ENCODE measurements around the gene PWP2.
"Not testable (repeated sequence)": the region's sequence is repeated elsewhere in the genome, so short reads cannot be mapped to it uniquely, and the experiment has no call there.

PWP2 gene

DNA sequence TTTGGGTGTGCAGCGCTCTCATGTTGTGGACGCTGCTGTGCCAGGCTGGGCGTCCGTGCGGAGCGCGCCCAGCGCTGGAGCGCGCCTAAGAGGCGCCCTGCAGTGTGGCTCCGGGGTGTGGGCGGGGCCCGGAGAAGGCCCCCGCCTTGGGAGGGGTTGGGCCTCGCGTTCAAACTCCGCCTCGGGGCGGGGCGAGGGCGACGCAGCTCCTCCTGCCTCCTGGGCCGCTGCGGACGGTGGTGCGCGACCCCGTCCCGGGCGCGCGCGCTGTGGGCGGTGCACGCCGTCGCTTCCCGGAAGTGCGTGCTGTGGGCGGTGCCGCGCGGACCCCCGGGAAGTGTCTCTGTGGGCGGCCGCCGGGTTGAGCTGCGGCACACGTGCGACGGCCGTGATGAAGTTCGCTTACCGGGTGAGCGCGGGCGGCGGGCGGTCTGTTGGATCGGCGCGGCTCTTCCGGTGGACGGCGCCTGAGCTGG, at the start of gene PWP2:
Gene PWP2, plus strand, starts transcription at position 374 of the 476 bp plus-strand sequence. Its CDS starts 18 bp downstream, at position 392.
- not testable (repeated sequence) for FAIRE-seq

DNA sequence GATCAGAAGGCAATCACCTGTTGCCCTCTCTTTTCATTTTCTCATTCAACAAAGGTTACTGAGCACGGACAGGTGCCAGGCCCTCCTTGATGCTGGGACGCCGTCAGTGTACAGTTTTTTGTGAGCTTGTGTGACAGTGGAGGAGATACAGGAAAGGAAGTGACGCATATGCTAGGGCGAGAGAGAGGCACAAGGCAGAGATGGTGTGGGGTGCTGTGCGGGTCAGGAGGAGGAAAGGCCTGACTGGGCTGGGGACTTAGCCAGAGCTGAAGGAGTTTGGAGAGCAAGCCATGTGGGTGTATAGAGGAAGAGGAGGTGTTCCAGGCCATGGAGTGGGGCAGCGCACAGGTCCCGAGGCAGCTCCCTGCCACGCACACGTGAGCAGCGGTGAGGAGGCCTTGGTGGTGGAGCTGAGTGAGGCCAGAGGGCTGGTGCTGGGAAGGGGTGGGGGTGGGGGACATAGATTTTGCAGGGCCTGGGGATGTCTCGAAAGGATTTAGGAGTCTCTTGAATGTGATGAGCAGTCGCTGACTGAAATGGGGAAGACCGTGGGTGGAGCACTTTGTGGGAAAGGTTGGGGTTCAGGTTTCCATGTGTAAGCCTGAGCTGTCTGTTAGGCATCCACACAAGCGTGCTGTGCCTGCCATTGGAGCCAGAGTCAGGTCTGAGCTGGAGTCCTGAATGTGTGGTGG, 49.1 kb upstream of the PWP2 start:
- FAIRE-seq, result no peak

DNA sequence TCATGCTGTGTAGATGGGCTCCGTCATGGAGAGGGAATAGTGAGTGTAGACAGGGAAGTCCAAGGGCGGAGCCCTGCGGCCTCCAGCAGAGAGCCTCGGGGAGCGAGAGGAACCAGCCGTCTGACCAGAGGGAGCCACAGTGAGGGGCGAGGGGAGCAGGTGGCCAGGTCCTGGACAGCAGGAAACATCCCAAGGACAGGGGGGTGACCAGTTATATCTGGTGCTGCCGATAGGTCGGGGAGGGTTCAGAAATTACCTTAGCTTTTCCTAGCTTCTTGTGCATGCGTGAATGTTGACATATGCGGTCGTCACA, 48.6 kb upstream of the PWP2 start:
- no peak for FAIRE-seq

GRCh38 chr21:44058981-44059380, 48.2 kb upstream of the PWP2 start:
- no peak for FAIRE-seq

DNA sequence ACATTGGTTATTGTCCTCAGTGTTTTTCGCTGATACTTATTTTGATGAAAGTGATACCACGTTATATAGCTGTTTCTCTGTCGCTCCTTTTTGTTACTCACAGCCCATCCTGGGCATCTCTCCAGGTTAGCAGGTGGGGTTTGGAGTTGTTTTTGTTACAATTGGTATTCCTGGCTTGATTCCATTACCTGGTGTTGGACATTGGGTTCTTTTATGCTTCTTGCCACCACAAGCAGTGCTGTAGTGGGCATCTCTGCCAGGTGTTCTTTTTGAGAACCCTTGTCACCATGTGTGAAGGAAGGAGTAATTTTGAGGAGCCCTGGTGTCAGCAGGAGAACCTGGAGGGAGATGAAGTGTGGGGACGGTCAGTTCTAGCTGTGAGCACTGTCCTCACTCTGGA, 47.5 kb upstream of the PWP2 start:
- no peak for FAIRE-seq

DNA sequence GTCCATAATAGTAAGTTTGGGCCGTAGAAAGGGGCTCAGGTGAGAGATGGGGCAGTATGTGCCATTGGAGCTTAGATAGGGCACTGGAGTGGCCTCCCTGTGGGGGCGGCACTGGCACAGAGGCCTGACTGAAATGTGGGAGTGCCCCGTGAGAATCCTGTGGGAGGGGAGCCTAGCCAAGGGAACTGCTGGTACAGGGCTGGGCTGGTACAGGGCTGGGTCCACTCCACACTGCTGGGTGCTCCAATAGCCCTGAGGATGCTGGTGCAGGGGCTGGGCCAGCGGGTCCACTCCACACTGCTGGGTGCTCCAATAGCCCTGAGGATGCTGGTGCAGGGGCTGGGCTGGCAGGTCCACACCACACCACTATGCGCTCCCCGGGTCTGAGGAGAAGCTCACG, 44.8 kb upstream of the PWP2 start:
- no peak for FAIRE-seq

GRCh38 chr21:44063151-44063912, 43.9 kb upstream of the PWP2 start:
- no peak for FAIRE-seq

GRCh38 chr21:44064852-44065403, 42.3 kb upstream of the PWP2 start:
- FAIRE-seq, result no peak

DNA sequence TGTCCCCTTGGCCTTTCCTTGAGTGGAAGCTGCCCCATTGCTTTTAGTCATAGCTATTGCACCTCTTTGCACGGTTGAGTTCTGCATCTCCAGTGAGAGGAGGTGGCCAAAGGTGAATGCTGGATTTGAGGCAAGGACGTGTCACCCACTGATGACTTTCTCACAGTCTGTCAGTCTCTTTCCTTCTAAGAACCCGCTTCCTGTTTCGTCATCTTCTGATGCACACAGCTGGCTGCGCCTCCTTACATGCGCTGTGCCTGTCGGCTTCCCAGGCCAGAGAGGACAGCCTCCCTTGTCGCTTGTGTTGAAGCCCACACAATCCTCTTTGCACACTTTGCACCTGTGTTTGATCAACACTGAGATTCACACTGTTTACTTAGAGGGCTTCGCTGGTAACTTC, 41.8 kb upstream of the PWP2 start:
- FAIRE-seq, result no peak

- FAIRE-seq, result no peak
Measured at GRCh38 chr21:44066116-44066515, 41.1 kb upstream of the PWP2 start.

GRCh38 chr21:44067011-44067839, 40.0 kb upstream of the PWP2 start:
- FAIRE-seq, result no peak

- FAIRE-seq, result no peak
Measured at GRCh38 chr21:44070391-44070790, 36.8 kb upstream of the PWP2 start.

GRCh38 chr21:44071359-44072104, 35.7 kb upstream of the PWP2 start:
- no peak for FAIRE-seq

DNA sequence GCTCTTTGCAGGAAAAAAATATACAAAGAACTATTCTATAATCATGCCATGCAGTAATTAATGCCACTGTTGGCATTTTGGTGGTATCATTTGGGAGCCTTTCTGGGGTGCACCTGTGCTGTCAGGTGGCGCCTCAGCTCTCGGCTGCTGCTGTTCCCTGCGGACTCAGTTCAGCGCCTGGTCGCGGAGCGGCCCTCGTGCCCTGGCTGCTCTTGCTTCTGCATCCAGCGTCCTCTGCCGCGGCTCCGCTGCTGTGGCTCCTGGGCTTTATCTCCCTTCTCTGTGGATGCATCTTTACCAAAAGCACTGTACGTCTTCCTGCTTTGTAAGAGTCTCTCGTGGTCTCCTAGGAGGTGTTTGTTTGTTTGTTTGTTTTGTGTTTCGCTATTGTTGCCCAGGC, 35.1 kb upstream of the PWP2 start:
- FAIRE-seq, result no peak

DNA sequence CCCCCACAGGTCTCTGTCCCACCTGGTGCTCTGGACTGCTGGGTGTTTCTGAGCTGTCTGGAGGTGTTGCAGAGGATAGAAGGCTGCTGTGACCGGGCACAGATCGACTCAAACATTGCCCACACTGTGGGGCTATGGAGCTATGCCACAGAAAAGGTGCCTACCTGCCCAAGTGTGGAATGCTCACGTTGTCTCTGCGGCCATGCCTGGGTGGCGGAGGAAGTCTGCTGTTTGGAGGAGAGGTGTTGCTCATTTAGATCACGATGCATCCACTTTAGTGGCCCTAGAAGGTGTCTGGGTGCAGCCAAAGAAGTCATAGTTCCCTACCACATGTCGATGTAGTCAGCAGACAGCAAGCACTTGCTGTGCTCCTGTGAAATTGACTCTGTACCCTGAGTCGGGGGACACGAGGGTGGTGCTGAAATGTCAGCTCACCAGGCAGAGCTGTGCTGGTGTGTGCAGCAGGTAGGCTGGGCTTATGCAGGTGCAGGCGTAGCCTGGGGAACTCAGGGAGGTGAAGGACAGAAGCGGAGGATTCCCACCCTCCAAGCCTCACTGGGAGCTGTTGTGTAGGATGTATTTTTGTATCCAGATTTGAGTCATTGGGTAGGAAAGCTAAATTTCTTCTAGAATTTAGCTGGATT, 32.8 kb upstream of the PWP2 start:
- no peak for FAIRE-seq

- no peak for FAIRE-seq
Measured at GRCh38 chr21:44076316-44076715, 30.9 kb upstream of the PWP2 start.

GRCh38 chr21:44078411-44078981, 28.7 kb upstream of the PWP2 start:
- FAIRE-seq, result no peak

- no peak for FAIRE-seq
Measured at GRCh38 chr21:44079446-44079845, 27.8 kb upstream of the PWP2 start.

- no peak for FAIRE-seq
Measured at GRCh38 chr21:44079846-44080245, 27.4 kb upstream of the PWP2 start.

DNA sequence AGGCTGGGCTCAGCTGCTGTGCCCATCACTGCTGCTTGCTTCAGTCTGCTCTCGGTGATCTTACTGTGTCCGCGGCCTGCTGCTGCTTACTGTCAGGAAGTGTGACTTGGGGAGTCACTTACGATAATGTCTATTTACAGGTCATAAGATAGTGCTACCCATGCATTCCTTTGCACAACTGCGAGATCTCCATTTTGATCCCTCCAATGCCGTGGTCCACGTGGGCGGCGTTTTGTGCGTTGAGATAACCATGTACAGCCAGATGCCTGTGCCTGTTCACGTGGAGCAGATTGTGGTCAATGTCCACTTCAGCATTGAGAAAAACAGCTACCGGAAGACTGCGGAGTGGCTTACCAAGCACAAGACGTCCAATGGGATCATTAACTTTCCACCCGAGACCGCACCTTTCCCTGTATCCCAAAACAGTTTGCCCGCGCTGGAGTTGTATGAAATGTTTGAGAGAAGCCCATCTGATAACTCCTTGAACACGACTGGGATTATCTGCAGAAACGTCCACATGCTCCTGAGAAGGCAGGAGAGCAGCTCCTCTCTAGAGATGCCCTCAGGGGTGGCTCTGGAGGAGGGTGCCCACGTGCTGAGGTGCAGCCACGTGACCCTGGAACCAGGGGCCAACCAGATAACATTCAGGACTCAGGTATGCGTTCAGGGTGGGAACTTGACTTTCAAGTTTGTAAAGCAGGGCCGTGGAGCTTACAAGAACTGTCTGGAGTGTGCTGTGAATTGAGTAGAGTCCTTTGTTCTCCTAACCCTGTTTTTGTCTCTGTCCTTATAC, 24.4 kb upstream of the PWP2 start:
- FAIRE-seq, result no peak

Data from G401.6 (cell line).